SK-N-SH treated with all-trans-retinoic acid at 6 μM for 48 hours (cell line): ENCODE results near the gene DNAAF6.

Source experiments
- ARNTL ChIP-seq: fragments of 450-650 bp; formaldehyde crosslinking; IDR thresholded peaks from 2 replicates; pipeline ENCODE4 v1.5.0; 2020; ENCODE audit warnings: low read depth, mild to moderate bottlenecking, moderate library complexity, borderline replicate concordance
- BACH2 ChIP-seq: fragments of 250-450 bp; sonication (Bioruptor Pico); IDR thresholded peaks from 2 replicates; pipeline ENCODE4 v1.9.0; 2021; ENCODE audit warnings: mild to moderate bottlenecking, borderline replicate concordance
- CREB5 ChIP-seq: fragments of 250-450 bp; sonication (Bioruptor Pico); IDR thresholded peaks from 2 replicates; pipeline ENCODE4 v1.5.1; 2020; ENCODE audit warnings: low read depth, mild to moderate bottlenecking, moderate library complexity
- CSDC2 ChIP-seq: fragments of 250-450 bp; sonication (Bioruptor Pico); IDR thresholded peaks from 2 replicates; pipeline ENCODE4 v1.5.0; 2020; ENCODE audit warnings: mild to moderate bottlenecking, moderate library complexity
- ISL1 ChIP-seq: fragments of 250-450 bp; sonication (Bioruptor Pico); IDR thresholded peaks from 2 replicates; pipeline ENCODE4 v2.1.2; 2022; ENCODE audit warnings: mild to moderate bottlenecking, moderate library complexity
- OSR1 ChIP-seq: fragments of 250-450 bp; sonication (Bioruptor Pico); IDR thresholded peaks from 2 replicates; pipeline ENCODE4 v1.8.0; 2022; ENCODE audit warnings: moderate library complexity, mild to moderate bottlenecking, inconsistent platforms
- PATZ1 ChIP-seq: fragments of 250-450 bp; sonication (Bioruptor Pico); IDR thresholded peaks from 2 replicates; pipeline ENCODE4 v1.8.0; 2020; ENCODE audit warnings: mild to moderate bottlenecking, moderate library complexity, borderline replicate concordance
- PPARA ChIP-seq: fragments of 250-450 bp; sonication (Bioruptor Pico); IDR thresholded peaks from 2 replicates; pipeline ENCODE4 v1.5.0; 2020; ENCODE audit warnings: mild to moderate bottlenecking, borderline replicate concordance
- RARB ChIP-seq: fragments of 250-450 bp; sonication (Bioruptor Pico); IDR thresholded peaks from 2 replicates; pipeline ENCODE4 v1.8.0; 2021; ENCODE audit warnings: mild to moderate bottlenecking, moderate library complexity
- TOX ChIP-seq: fragments of 250-450 bp; sonication (Bioruptor Pico); IDR thresholded peaks from 2 replicates; pipeline ENCODE4 v1.8.0; 2021; ENCODE audit warnings: mild to moderate bottlenecking, moderate library complexity, borderline replicate concordance
- ZC3H10 ChIP-seq: fragments of 250-450 bp; sonication (Bioruptor Pico); IDR thresholded peaks from 2 replicates; pipeline ENCODE4 v1.5.1; 2021; ENCODE audit warnings: mild to moderate bottlenecking, moderate library complexity
- ZFP3 ChIP-seq: fragments of 250-450 bp; sonication (Bioruptor Pico); IDR thresholded peaks from 2 replicates; pipeline ENCODE4 v1.5.0; 2020; ENCODE audit warnings: mild to moderate bottlenecking, moderate library complexity
- ZFP30 ChIP-seq: fragments of 450-650 bp; formaldehyde crosslinking; IDR thresholded peaks from 2 replicates; pipeline ENCODE4 v1.5.0; 2022; ENCODE audit warnings: mild to moderate bottlenecking, moderate library complexity

- TF ChIP-seq PATZ1 (CRISPR knock-in tag) = no peak
- TF ChIP-seq BACH2 = no peak
- no peak for TF ChIP-seq CSDC2 (CRISPR knock-in tag)
- no peak for TF ChIP-seq RARB (CRISPR knock-in tag)
- no peak for TF ChIP-seq ZFP30 (CRISPR knock-in tag)
- no peak for TF ChIP-seq TOX (CRISPR knock-in tag)
- no peak for TF ChIP-seq ZC3H10 (CRISPR knock-in tag)
- TF ChIP-seq CREB5 (CRISPR knock-in tag) = no peak
- TF ChIP-seq OSR1 = no peak
- no peak for TF ChIP-seq ISL1 (CRISPR knock-in tag)
- no peak for TF ChIP-seq PPARA
- TF ChIP-seq ARNTL = no peak
- no peak for TF ChIP-seq ZFP3 (CRISPR knock-in tag)
These were observed 82.3 kb downstream of the DNAAF6 start for GRCh38 chrX:107288676-107289075.
